Measurements from ENCODE around the gene SLC18A2. TPM values are rescaled to one million over a fixed set of nuclear protein-coding genes. Genes with fewer than 3 reads are reported as not detected.

SLC18A2 gene
- total and polyA plus RNA-seq, 2 experiments from 2014 or later = 0.91 TPM; not detected in 1

DNA sequence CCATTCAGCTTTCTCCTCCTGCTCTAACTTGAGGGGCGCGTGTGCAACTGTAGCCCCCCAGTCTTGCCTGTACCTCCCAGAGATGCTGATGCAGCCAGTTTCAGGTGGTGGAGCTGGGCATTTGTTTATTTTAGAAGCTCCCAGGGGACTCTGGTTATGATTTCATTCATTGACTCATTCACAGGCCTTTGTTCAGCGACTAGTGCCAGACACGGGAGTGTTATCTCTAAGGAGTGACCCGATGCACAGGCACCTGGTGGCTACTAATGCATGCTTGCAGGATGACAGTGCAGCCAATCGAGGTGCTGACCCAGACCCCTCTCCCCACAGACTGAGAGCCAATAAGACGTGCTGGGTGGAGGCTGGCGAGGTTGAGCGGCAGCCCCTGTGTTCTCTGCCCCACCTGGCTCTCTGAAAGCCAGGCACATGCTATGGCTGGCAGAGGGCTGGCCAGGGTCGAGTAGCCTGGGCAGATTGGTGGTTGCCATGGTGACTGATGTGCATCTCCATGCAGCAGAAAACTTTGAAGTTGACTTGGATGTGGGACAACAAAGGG lies 19.7 kb upstream of the SLC18A2 start:
- in situ Hi-C loops (cut with MboI) = loop anchor here (10.0 to 25.0 kb wide), 2 partner anchors 94 to 1041 kb away; no protein-coding TSS in a partner anchor
- Histone ChIP-seq H3K4me2 (ENCODE audit: unreplicated experiment) (no peak overlapping the region), H2AFZ (no peak overlapping the region), H3K4me1 (ENCODE audit: insufficient read depth) (no peaks in the 10 kb centered on the region), H3F3A (ENCODE audit: insufficient read depth) (no peaks in the 10 kb centered on the region), H3K27me3 (replicated peaks; ENCODE audit: insufficient read depth) (peaks cover 8% of the 10 kb centered on the region), H3K36me3 (ENCODE audit: low read depth) (no peaks in the 10 kb centered on the region), H3K9ac (no peak overlapping the region), H3K27ac (no peak overlapping the region), H4K20me1 (ENCODE audit: insufficient read depth) (no peaks in the 10 kb centered on the region), H3K79me2 (ENCODE audit: insufficient read depth) (no peaks in the 10 kb centered on the region), H3K9me3 (ENCODE audit: low read depth) (no peaks in the 10 kb centered on the region), H3K9me2 (ENCODE audit: insufficient read depth) (no peaks in the 10 kb centered on the region), H3K4me3 (no peak overlapping the region)
- peak; percentile 66 for DNase-seq
- WGBS, 2 experiments (ENCODE audit: low coverage in 1 of 2, low lambda C conversion rate in 2 of 2, missing lambda C conversion rate in 2 of 2) = 58% methylated on average over 10 of the region's 10 CpGs
- TF ChIP-seq EZH2 (IDR thresholded peaks at IDR 0.05; ENCODE audit: insufficient read depth, poor library complexity, severe bottlenecking) (no peak), EZH2phosphoT487 (IDR thresholded peaks at IDR 0.05; ENCODE audit: insufficient read depth, low read depth) (no peak)

DNA sequence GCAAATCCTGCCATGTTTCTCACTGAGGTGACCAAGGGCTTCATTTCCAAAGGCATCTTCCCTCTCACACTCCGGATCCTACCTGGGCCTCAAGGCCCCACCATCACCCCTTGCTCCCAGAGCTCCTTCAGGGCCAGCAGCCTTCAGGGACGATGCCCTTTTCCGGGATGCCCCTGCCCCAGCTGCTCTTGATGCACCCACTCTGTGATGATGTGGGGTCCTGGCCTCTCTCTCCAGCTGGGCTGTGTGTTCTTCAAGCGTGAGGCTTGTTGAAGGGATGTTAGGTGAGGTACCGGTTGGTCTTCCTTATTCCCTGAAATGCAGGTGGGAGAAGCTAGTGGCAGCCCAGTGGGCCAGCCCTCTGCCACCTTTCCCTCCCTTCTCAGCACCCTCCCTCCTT lies 18.4 kb upstream of the SLC18A2 start:
- Histone ChIP-seq H3K4me1 (ENCODE audit: insufficient read depth) (no peaks in the 10 kb centered on the region), H3K9me3 (ENCODE audit: low read depth) (no peaks in the 10 kb centered on the region), H3F3A (ENCODE audit: insufficient read depth) (no peaks in the 10 kb centered on the region), H3K79me2 (ENCODE audit: insufficient read depth) (no peaks in the 10 kb centered on the region), H3K4me2 (ENCODE audit: unreplicated experiment) (no peak overlapping the region), H3K27me3 (replicated peaks; ENCODE audit: insufficient read depth) (peaks cover 13% of the 10 kb centered on the region; the same call in 1 of the 2 replicates), H3K36me3 (ENCODE audit: low read depth) (no peaks in the 10 kb centered on the region), H3K27ac (no peak overlapping the region), H2AFZ (no peak overlapping the region), H3K9me2 (ENCODE audit: insufficient read depth) (no peaks in the 10 kb centered on the region), H4K20me1 (ENCODE audit: insufficient read depth) (no peaks in the 10 kb centered on the region), H3K9ac (no peak overlapping the region), H3K4me3 (no peak overlapping the region)
- TF ChIP-seq EZH2phosphoT487 (IDR thresholded peaks at IDR 0.05; ENCODE audit: insufficient read depth, low read depth) = no peak
- no peak for TF ChIP-seq EZH2 (IDR thresholded peaks at IDR 0.05; ENCODE audit: insufficient read depth, poor library complexity, severe bottlenecking)
- WGBS, 2 experiments (ENCODE audit: low coverage in 1 of 2, low lambda C conversion rate in 2 of 2, missing lambda C conversion rate in 2 of 2) = 69 to 70% methylated on average over 5 of the region's 5 CpGs
- DNase-seq = no peak
- in situ Hi-C loops (cut with MboI) = loop anchor here (10.0 to 25.0 kb wide), 2 partner anchors 92 to 1040 kb away; no protein-coding TSS in a partner anchor

DNA sequence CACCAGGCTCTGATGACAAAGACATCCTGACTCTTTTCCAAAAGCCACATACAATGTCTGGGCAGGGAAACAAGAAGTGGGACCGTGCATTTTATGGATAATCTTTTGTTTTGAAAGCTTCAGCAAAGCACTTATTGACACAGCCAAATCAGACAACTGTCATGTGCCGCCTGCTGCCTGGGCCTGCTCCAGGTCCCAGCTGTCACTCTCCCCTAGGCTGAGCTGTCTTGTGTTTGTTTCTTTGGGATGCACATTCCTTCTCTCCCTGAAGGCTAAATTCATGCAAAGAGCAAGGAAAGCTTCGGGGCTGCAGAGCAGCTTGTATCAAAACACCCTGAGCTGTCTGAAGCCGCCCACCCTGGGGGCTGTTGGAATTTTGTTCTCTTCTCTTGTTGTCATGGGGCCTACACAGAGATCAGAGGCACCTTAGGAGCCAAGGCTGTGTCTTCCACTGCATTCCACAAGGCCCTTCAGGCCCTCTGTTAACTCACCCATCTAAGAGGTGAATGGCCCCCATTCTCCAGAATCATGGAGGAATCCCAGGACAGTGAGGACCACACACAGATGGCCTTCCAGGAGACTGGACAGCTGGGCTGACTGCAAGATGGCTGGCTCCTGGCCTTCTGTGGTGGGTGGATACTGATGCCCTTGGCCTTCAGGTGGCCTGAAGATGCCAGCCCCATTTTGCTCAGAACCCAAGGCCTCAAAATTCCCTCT lies 17.8 kb upstream of the SLC18A2 start:
- Histone ChIP-seq H3K27me3 (replicated peaks; ENCODE audit: insufficient read depth) (peaks cover 16% of the 10 kb centered on the region; the same call in 1 of the 2 replicates), H3K4me3 (no peak overlapping the region), H3K9me3 (ENCODE audit: low read depth) (no peaks in the 10 kb centered on the region), H3K36me3 (ENCODE audit: low read depth) (no peaks in the 10 kb centered on the region), H3K4me1 (ENCODE audit: insufficient read depth) (no peaks in the 10 kb centered on the region), H3K4me2 (ENCODE audit: unreplicated experiment) (no peak overlapping the region), H4K20me1 (ENCODE audit: insufficient read depth) (no peaks in the 10 kb centered on the region), H3F3A (ENCODE audit: insufficient read depth) (no peaks in the 10 kb centered on the region), H3K9me2 (ENCODE audit: insufficient read depth) (no peaks in the 10 kb centered on the region), H3K27ac (no peak overlapping the region), H3K9ac (no peak overlapping the region), H3K79me2 (ENCODE audit: insufficient read depth) (no peaks in the 10 kb centered on the region), H2AFZ (no peak overlapping the region)
- 47 to 56% methylated on average over 4 of the region's 4 CpGs for whole genome bisulfite sequencing, 2 experiments (ENCODE audit: low coverage in 1 of 2, low lambda C conversion rate in 2 of 2, missing lambda C conversion rate in 2 of 2)
- in situ Hi-C loops (cut with MboI) = loop anchor here (10.0 to 25.0 kb wide), 2 partner anchors 92 to 1039 kb away; no protein-coding TSS in a partner anchor
- DNase-seq = no peak
- TF ChIP-seq EZH2phosphoT487 (IDR thresholded peaks at IDR 0.05; ENCODE audit: insufficient read depth, low read depth) = no peak
- TF ChIP-seq EZH2 (IDR thresholded peaks at IDR 0.05; ENCODE audit: insufficient read depth, poor library complexity, severe bottlenecking) = no peak

DNA sequence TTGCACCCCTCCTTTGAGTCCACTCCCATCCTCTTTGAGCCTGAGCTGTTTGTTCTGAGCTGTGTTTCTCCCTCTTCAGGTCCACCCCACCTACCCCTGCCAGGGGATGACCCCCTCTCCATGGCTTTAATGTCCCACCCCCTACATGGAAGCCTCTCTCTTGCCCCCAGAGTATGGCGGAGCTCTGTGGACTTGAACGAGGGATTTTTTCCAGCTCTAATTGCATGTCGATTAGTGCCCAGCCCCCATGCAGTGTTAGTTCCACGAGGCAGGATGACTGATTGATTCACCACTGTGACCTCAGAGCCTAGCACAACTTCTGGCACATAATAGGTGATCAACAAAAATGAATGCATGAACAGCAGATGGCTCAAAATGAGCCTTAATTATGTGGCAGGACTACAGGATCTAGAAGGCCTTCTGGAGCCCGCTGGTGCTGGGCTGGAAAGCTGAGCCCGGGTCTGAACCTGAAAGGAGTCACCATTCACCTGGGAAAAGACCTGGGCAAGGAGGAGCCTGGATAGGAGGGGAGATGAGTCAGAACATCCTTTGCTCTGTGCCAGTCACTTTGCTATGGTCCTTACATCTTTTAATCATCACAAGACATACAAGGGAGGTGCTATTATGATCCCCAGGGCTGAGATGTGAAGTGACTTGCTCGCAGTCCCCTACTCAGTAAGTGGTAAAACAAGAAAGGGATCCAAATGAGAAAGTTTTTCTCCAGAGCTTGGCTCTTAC lies 17.1 kb upstream of the SLC18A2 start:
- TF ChIP-seq EZH2 (IDR thresholded peaks at IDR 0.05; ENCODE audit: insufficient read depth, poor library complexity, severe bottlenecking) (no peak), EZH2phosphoT487 (IDR thresholded peaks at IDR 0.05; ENCODE audit: insufficient read depth, low read depth) (no peak)
- no peak overlapping the region for H3K4me2 ChIP-seq (ENCODE audit: unreplicated experiment)
- H4K20me1 ChIP-seq (ENCODE audit: insufficient read depth) = no peaks in the 10 kb centered on the region
- no peak overlapping the region for H3K27ac ChIP-seq
- DNase-seq = no peak
- H2AFZ ChIP-seq = no peak overlapping the region
- H3K9me3 ChIP-seq (ENCODE audit: low read depth) = no peaks in the 10 kb centered on the region
- 73 to 77% methylated on average over 7 of the region's 7 CpGs for WGBS, 2 experiments (ENCODE audit: low coverage in 1 of 2, low lambda C conversion rate in 2 of 2, missing lambda C conversion rate in 2 of 2)
- H3K4me3 ChIP-seq = no peak overlapping the region
- peaks cover 17% of the 10 kb centered on the region; the same call in 1 of the 2 replicates for H3K27me3 ChIP-seq (replicated peaks; ENCODE audit: insufficient read depth)
- no peaks in the 10 kb centered on the region for H3K36me3 ChIP-seq (ENCODE audit: low read depth)
- H3K9me2 ChIP-seq (ENCODE audit: insufficient read depth) = no peaks in the 10 kb centered on the region
- H3K79me2 ChIP-seq (ENCODE audit: insufficient read depth) = no peaks in the 10 kb centered on the region
- H3K4me1 ChIP-seq (ENCODE audit: insufficient read depth) = no peaks in the 10 kb centered on the region
- H3F3A ChIP-seq (ENCODE audit: insufficient read depth) = no peaks in the 10 kb centered on the region
- H3K9ac ChIP-seq = no peak overlapping the region
- in situ Hi-C loops (cut with MboI) = loop anchor here (10.0 to 25.0 kb wide), 2 partner anchors 91 to 1038 kb away; no protein-coding TSS in a partner anchor
